AG04449 (cell line): ENCODE measurements around the gene CRY2.
"Not testable (repeated sequence)": the region's sequence is repeated elsewhere in the genome, so short reads cannot be mapped to it uniquely, and the experiment has no call there.

Experiments
- CTCF ChIA-PET: fragments of 350-600 bp; formaldehyde crosslinking; extraction: SDS; loops from one replicate; lab custom pipeline; 2021; ENCODE audit warnings: antibody characterized with exemption; lab: Yijun Ruan, JAX
- POLR2A ChIA-PET: fragments of 400-600, 350-600 bp; formaldehyde crosslinking; extraction: SDS; loops from one replicate; lab custom pipeline; 2020; ENCODE audit warnings: antibody characterized with exemption, inconsistent platforms; lab: Yijun Ruan, JAX
- DNase-seq: peaks from one replicate; pipeline ENCODE4 v3.0.0-alpha.2; 2010; ENCODE audit warnings: low read depth, low spot score
- H3K4me3 ChIP-seq: 2 replicates; pipeline ENCODE4 v1.5.1; 2011; ENCODE audit warnings: low read depth, mild to moderate bottlenecking, control low read depth, low read length
- CTCF ChIP-seq: IDR thresholded peaks from one replicate; pipeline ENCODE4 v1.5.1; 2011; ENCODE audit warnings: mild to moderate bottlenecking, moderate library complexity, low read length, control low read depth, inconsistent platforms; ENCODE audit not compliant: insufficient read depth; ENCODE audit errors: missing control alignments

CRY2 gene

GRCh38 chr11:45899448-45900174 is 52.3 kb downstream of the CRY2 start:
- POLR2A ChIA-PET: interaction anchor here (1.4 kb wide), 1 partner anchor 18 kb away, joined by 3 read pairs; the partner anchor contains the start of gene PEX16
- peak; percentile 16 for DNase-seq
- TF ChIP-seq CTCF: no peak
- peak overlapping the region; percentile 60 for H3K4me3 ChIP-seq
- CTCF ChIA-PET: interaction anchor here (1.4 to 4.2 kb wide), 3 partner anchors 20 to 56 kb away, joined by 4 to 19 read pairs (median 6); no protein-coding TSS in a partner anchor

GRCh38 chr11:45900175-45900800 is 53.0 kb downstream of the CRY2 start:
- CTCF ChIA-PET: interaction anchor here (0.9 to 1.4 kb wide), 3 partner anchors 10 to 27 kb away, joined by 4 to 5 read pairs (median 5); no protein-coding TSS in a partner anchor
- peak overlapping the region; percentile 65 for H3K4me3 ChIP-seq
- POLR2A ChIA-PET: interaction anchor here (1.4 kb wide), 1 partner anchor 17 kb away, joined by 3 read pairs; the partner anchor contains the start of gene PEX16
- not testable (repeated sequence) for DNase-seq

GRCh38 chr11:45900916-45901617 is 53.8 kb downstream of the CRY2 start:
- no peak for TF ChIP-seq CTCF
- no peak for DNase-seq
- peak overlapping the region; percentile 65 for H3K4me3 ChIP-seq
- ChIA-PET CTCF (interaction anchor here (0.9 to 1.4 kb wide), 4 partner anchors 10 to 59 kb away, joined by 4 to 5 read pairs (median 4); no protein-coding TSS in a partner anchor), POLR2A (interaction anchor here (0.9 to 1.4 kb wide), 2 partner anchors 16 to 54 kb away, joined by 3 read pairs; partner anchors contain the start of genes CRY2 and PEX16)

- no peak overlapping the region for H3K4me3 ChIP-seq
- CTCF ChIA-PET: interaction anchor here (1.0 to 1.4 kb wide), 2 partner anchors 14 to 59 kb away, joined by 4 read pairs; no protein-coding TSS in a partner anchor
- POLR2A ChIA-PET: interaction anchor here (0.9 kb wide), 1 partner anchor 55 kb away, joined by 3 read pairs; the partner anchor contains the start of gene CRY2
- DNase-seq: no peak
- TF ChIP-seq CTCF: no peak
These were observed 54.4 kb downstream of the CRY2 start for GRCh38 chr11:45901626-45902025.

- TF ChIP-seq CTCF: no peak
- no peak for DNase-seq
- ChIA-PET CTCF (no interaction called here), POLR2A (interaction anchor here (0.7 kb wide), 1 partner anchor 15 kb away, joined by 5 read pairs; the partner anchor contains the start of gene PEX16)
- no peak overlapping the region for H3K4me3 ChIP-seq
These were observed 55.4 kb downstream of the CRY2 start for GRCh38 chr11:45902452-45903380.
